Psoas muscle (tissue), 8 donors: Measurements from ENCODE around the gene TMEM43. TPM values are rescaled to one million over a fixed set of nuclear protein-coding genes. Genes with fewer than 3 reads are reported as not detected.

ENCODE experiments used
- ATAC-seq, 4 donors: fragments of 200-7000 bp; cut with Tn5 transposase; one replicate each; pipeline ENCODE4 v1.9.1; 2020; ENCODE audit warnings: moderate library complexity in 3 of 4, mild to moderate bottlenecking in 2 of 4
- DNase-seq, 2 donors: peaks; one replicate each; pipeline ENCODE4 v3.0.0-alpha.2; 2020
- H3K27ac ChIP-seq: fragments of 200-600 bp; one replicate; pipeline ENCODE4 v1.8.0; 2022
- H3K27me3 ChIP-seq, 3 donors: fragments of 200-600 bp in 1 of 3; one replicate each; pipeline versions ENCODE4 v1.6.1 to v1.8.0; 2013 to 2022; ENCODE audit warnings: low read length in 2 of 3, mild to moderate bottlenecking in 2 of 3, moderate library complexity in 1 of 3; ENCODE audit not compliant: insufficient read depth in 3 of 3
- H3K36me3 ChIP-seq, 2 donors: fragments of 200-600 bp in 1 of 2; one replicate each; pipeline versions ENCODE4 v1.6.1 to v1.8.0; 2013 to 2022; ENCODE audit warnings: low read depth in 1 of 2, mild to moderate bottlenecking in 1 of 2, moderate library complexity in 1 of 2; ENCODE audit not compliant: insufficient read depth in 1 of 2
- H3K4me1 ChIP-seq: fragments of 200-600 bp; one replicate; pipeline ENCODE4 v1.8.0; 2022
- H3K4me3 ChIP-seq: fragments of 200-600 bp; one replicate; pipeline ENCODE4 v1.8.0; 2022; ENCODE audit warnings: mild to moderate bottlenecking
- H3K9me3 ChIP-seq: fragments of 200-600 bp; one replicate; pipeline ENCODE4 v1.8.0; 2022
- WGBS, 3 donors: extraction: QIAGEN DNeasy Blood & Tissue Kit; methylation state at CpG; one replicate each; pipeline versions ENCODE4 v1.1.6 to v1.1.7; 2013; 5-methylcytosine and 5-hydroxymethylcytosine counted together
- intact Hi-C, 2 donors: fragments of 100-400 bp; cut with DNase I; formaldehyde crosslinking; loops; one replicate each; pipeline versions ENCODE4 v1.11.0 to v1.14.2; 2022
- polyA plus RNA-seq, 3 donors: library from polyadenylated mRNA; stranded (reverse); fragments of 200-250 nt; gene quantifications; one replicate each; pipeline ENCODE4 v1.2.3, GENCODE V29; 2013
- total RNA-seq, 4 donors: library from RNA; stranded (reverse); fragmentation: NEBNext Ultra II Directional in 2 of 4; extraction: Animal tissue kit (Norgen Biotek cat#: 25700) in 2 of 4; gene quantifications; one replicate each; pipeline versions ENCODE4 v1.2.1 to v1.2.4, GENCODE V29; 2021 to 2023
- TF ChIP-seq, protein P1 (sequence below): fragments of 200-600 bp; IDR thresholded peaks from one replicate; pipeline ENCODE4 v1.8.0; 2022; ENCODE audit warnings: antibody characterized with exemption
- donor health status: healthy with polysubstance abuse.
- donor health status: DM: no; HTN: no; CAD: no; lungs with moderate emphysema.
- donor health status: Bipolar disorder and iron deficiency.
- donor health status: healthy.
- donor health status: DM: yes; HTN: yes; CAD: no.
- donor health status: DM: no; HTN: no; CAD: no.
- donor health status: DM: no; HTN: no; CAD: no.
- donor health status: DM: yes; HTN: yes; CAD: no.

The TMEM43 gene
- total and polyA plus RNA-seq, 7 donors: 28.2 to 107 (median 41.5) TPM

DNA sequence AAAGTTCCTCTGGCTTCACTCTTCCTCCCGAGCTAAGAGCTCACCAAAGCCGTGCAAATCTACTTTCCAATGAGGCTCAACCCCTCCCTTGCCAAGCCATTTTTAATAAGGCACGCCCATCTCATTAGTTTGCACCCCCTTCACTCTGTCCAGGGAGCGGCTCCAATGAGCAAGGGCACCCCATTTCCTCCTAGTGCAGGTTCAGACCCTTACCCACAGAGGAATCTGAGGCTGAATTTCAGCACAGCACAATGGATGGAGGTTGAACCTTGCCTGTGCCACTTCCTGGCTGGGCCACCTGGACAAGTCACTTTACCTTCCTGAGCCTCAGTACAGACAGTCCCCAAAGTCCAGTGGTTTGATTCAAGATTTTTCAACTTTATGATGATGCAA lies 28.1 kb downstream of the TMEM43 start:
- no peak for DNase-seq
- intact Hi-C loops: no loop called here
- TF ChIP-seq, protein P1, sequence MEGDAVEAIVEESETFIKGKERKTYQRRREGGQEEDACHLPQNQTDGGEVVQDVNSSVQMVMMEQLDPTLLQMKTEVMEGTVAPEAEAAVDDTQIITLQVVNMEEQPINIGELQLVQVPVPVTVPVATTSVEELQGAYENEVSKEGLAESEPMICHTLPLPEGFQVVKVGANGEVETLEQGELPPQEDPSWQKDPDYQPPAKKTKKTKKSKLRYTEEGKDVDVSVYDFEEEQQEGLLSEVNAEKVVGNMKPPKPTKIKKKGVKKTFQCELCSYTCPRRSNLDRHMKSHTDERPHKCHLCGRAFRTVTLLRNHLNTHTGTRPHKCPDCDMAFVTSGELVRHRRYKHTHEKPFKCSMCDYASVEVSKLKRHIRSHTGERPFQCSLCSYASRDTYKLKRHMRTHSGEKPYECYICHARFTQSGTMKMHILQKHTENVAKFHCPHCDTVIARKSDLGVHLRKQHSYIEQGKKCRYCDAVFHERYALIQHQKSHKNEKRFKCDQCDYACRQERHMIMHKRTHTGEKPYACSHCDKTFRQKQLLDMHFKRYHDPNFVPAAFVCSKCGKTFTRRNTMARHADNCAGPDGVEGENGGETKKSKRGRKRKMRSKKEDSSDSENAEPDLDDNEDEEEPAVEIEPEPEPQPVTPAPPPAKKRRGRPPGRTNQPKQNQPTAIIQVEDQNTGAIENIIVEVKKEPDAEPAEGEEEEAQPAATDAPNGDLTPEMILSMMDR: no peak
- no peaks in the 10 kb centered on the region for H3K9me3 ChIP-seq
- peaks cover 13% of the 10 kb centered on the region for H3K4me1 ChIP-seq
- H3K36me3 ChIP-seq: peaks cover 0 to 90% of the 10 kb centered on the region in 2 donors
- 81 to 91% (median 90%) methylated on average over 4 of the region's 4 CpGs for WGBS, 3 donors
- H3K27ac ChIP-seq: no peak overlapping the region
- no peak for ATAC-seq
- no peak overlapping the region for H3K4me3 ChIP-seq
- H3K27me3 ChIP-seq: no peaks in the 10 kb centered on the region

DNA sequence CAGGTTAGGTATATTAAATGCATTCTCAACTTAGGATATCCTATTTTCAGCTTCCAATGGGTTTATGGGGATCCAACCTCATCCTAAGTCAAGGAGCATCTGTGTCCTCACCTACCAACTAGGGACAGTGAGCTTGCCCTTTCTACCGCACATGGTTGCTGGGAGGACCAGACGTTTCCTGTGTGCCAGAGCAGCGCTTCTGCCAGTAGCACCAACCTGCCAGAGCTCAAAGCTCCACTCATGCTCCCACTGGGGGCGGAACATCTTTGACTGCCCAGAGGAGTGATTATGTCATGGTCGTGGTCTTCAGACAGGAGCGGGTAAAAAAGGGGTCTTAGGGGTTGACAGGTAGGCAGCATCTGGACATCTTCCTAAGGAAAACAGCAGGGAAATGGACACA lies 28.8 kb downstream of the TMEM43 start:
- WGBS, 3 donors: 86 to 93% (median 91%) methylated on average over 6 of the region's 6 CpGs
- TF ChIP-seq, protein P1: no peak
- Histone ChIP-seq H3K4me3 (no peak overlapping the region), H3K9me3 (no peaks in the 10 kb centered on the region), H3K36me3 (peaks cover 0 to 90% of the 10 kb centered on the region in 2 donors), H3K27ac (no peak overlapping the region), H3K4me1 (peaks cover 13% of the 10 kb centered on the region), H3K27me3 (no peaks in the 10 kb centered on the region)
- intact Hi-C loops: no loop called here
- no peak for DNase-seq
- ATAC-seq: no peak

DNA sequence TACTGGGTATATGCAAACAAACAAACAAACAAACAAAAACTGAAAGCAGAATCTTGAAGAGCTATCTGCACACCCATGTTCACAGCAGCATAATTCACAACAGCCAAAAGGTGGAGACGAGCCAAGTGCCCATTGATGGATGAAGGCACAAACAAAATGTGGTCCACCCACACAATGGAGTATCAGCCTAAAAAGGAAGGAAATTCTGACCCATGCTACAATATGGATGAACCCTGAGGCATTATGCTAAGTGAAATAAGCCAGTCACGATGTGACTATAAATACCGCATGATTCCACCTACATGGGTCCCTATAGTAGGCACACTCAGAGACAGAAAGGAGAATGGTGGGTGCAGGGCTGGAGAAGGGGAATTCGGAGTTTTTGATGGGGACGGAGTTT lies 29.4 kb downstream of the TMEM43 start:
- Histone ChIP-seq H3K4me1 (peaks cover 13% of the 10 kb centered on the region), H3K36me3 (peaks cover under 1 to 91% of the 10 kb centered on the region in 2 donors), H3K27ac (no peak overlapping the region), H3K9me3 (no peaks in the 10 kb centered on the region), H3K4me3 (no peak overlapping the region), H3K27me3 (no peaks in the 10 kb centered on the region)
- TF ChIP-seq, protein P1: no peak
- WGBS, 3 donors: 85 to 88% (median 87%) methylated on average over 5 of the region's 5 CpGs
- ATAC-seq (no peak), DNase-seq (no peak)
- intact Hi-C loops: no loop called here

DNA sequence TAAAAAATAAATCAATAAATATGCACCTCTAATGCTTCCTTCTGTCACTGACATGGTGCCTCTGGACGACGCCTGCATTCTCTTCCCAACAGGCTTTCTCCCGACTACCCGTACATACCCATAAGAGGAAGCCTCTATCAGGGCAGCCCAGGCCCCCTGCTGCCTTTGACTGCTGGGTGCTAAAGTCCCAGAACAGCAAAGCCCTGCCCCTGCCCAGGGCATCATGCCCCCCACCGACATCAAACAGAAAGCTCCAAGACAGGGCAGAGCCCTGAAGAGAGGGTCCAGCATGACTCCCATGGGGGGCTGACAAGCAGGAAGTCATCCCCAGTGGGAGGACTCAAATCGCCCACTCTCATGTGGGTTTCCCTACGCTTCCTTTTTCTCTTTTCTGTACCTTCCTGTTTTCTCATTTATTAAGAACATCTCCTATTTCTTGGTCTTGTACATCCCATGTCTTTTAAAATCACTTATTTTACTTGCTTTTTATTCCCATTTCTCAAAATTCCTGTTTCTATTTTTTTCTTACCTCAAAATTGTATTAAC lies 30.1 kb downstream of the TMEM43 start:
- Histone ChIP-seq H3K9me3 (no peaks in the 10 kb centered on the region), H3K36me3 (peaks cover 6 to 94% of the 10 kb centered on the region in 2 donors), H3K27ac (no peak overlapping the region), H3K27me3 (no peaks in the 10 kb centered on the region), H3K4me3 (no peak overlapping the region), H3K4me1 (peaks cover 13% of the 10 kb centered on the region)
- intact Hi-C loops: no loop called here
- 85 to 92% (median 87%) methylated on average over 7 of the region's 7 CpGs for WGBS, 3 donors
- no peak for ATAC-seq
- TF ChIP-seq, protein P1: no peak
- DNase-seq: no peak

DNA sequence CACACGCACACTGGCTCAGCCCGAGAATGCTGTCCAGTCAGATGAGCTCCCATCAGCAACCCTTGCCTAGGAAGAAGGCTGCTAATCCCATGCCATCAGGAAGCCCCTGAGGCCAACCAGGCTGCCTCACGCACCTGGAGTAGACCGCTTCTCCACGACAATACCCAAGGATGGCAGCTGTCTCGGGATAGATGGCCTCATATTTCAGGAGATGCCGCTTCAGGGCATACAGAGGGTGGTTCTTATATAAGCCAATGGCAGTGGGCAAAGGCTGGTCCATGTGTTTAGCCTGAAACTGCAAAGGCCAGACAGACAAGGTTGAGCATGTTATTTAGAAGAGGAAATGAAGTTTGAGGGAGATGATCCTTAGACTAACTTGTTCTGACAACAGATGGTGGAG lies 31.3 kb downstream of the TMEM43 start:
- TF ChIP-seq, protein P1: no peak
- no peak overlapping the region for H3K4me3 ChIP-seq
- intact Hi-C loops: no loop called here
- H3K27me3 ChIP-seq: no peaks in the 10 kb centered on the region
- 89 to 94% (median 92%) methylated on average over 7 of the region's 7 CpGs for WGBS, 3 donors
- no peak for DNase-seq
- H3K27ac ChIP-seq: no peak overlapping the region
- ATAC-seq: no peak
- peaks cover 3% of the 10 kb centered on the region for H3K9me3 ChIP-seq
- H3K4me1 ChIP-seq: peaks cover 13% of the 10 kb centered on the region
- H3K36me3 ChIP-seq: peaks cover 8 to 98% of the 10 kb centered on the region in 2 donors
